Activated naive CD4-positive, alpha-beta T cell treated with anti-CD3 and anti-CD28 coated beads, Interleukin-2, amount 10 ng/mL, durations not matched to agents 7 days and 5 days (primary cell): ENCODE measurements around the gene ABLIM2.
"Not testable (repeated sequence)": the region's sequence is repeated elsewhere in the genome, so short reads cannot be mapped to it uniquely, and the experiment has no call there.

ENCODE experiments used
- CTCF ChIA-PET: fragments of 350-600 bp; sonication (Branson Sonifier 250); formaldehyde crosslinking; loops from one replicate; lab custom pipeline; 2021; ENCODE audit warnings: antibody characterized with exemption; lab: Charles Lee
- DNase-seq: peaks from one replicate; pipeline ENCODE4 v3.0.0-alpha.2; 2020
- H3K27ac Mint-ChIP-seq: one replicate; pipeline ENCODE4 v1.8.0; 2021; ENCODE audit warnings: mild to moderate bottlenecking, moderate library complexity, mixed read lengths
- H3K27me3 Mint-ChIP-seq: one replicate; pipeline ENCODE4 v1.8.0; 2021; ENCODE audit warnings: mild to moderate bottlenecking, mixed read lengths
- H3K36me3 Mint-ChIP-seq: one replicate; pipeline ENCODE4 v1.8.0; 2021; ENCODE audit warnings: mixed read lengths
- H3K4me1 Mint-ChIP-seq: one replicate; pipeline ENCODE4 v1.8.0; 2021; ENCODE audit warnings: mixed read lengths
- H3K4me3 Mint-ChIP-seq: one replicate; pipeline ENCODE4 v1.8.0; 2021; ENCODE audit warnings: mild to moderate bottlenecking, moderate library complexity, mixed read lengths
- H3K9me3 Mint-ChIP-seq: one replicate; pipeline ENCODE4 v1.8.0; 2021; ENCODE audit warnings: mixed read lengths

ABLIM2 gene

DNA sequence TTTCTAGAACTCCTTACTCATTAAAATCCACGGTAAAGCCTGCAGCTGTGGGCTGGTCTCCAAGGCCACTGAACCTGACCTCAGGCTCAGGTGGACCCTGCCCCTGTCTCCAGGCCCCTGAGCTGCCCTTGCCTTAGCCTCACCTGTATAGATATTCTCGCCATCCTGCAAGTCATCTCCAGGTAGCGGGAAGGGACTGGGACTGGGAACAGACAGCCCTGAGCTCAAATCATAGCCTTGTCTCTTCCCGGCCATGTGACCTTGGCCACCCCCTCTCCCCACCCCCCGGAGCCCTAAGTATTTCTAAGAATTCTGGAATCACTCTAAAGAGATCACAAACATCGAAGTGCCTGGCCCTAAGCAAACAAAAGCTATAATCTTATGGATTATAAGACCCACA is 17.7 kb downstream of the ABLIM2 start:
- no peak for DNase-seq
- peaks cover 7% of the 10 kb centered on the region for H3K9me3 Mint-ChIP-seq
- H3K4me3 Mint-ChIP-seq: no peak overlapping the region
- no peaks in the 10 kb centered on the region for H3K4me1 Mint-ChIP-seq
- H3K36me3 Mint-ChIP-seq: no peaks in the 10 kb centered on the region
- CTCF ChIA-PET: no interaction called here
- H3K27me3 Mint-ChIP-seq: peaks cover 28% of the 10 kb centered on the region
- no peak overlapping the region for H3K27ac Mint-ChIP-seq

DNA sequence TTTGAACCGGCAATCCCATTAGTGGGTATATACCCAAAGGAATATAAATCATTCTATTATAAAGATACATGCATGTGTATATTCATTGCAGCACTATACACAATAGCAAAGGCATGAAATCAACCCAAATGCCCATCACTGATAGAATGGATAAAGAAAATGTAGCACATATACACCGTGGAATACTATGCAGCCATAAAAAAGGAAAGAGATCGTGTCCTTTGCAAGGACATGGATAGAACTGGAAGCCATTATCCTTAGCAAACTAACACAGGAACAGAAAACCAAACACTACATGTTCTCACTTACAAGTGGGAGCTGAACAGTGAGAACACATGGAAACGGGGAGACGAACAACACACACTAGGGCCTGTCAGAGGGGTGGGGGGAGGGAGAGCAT is 18.9 kb downstream of the ABLIM2 start:
- H3K27ac Mint-ChIP-seq, CTCF ChIA-PET: not testable (repeated sequence)

DNA sequence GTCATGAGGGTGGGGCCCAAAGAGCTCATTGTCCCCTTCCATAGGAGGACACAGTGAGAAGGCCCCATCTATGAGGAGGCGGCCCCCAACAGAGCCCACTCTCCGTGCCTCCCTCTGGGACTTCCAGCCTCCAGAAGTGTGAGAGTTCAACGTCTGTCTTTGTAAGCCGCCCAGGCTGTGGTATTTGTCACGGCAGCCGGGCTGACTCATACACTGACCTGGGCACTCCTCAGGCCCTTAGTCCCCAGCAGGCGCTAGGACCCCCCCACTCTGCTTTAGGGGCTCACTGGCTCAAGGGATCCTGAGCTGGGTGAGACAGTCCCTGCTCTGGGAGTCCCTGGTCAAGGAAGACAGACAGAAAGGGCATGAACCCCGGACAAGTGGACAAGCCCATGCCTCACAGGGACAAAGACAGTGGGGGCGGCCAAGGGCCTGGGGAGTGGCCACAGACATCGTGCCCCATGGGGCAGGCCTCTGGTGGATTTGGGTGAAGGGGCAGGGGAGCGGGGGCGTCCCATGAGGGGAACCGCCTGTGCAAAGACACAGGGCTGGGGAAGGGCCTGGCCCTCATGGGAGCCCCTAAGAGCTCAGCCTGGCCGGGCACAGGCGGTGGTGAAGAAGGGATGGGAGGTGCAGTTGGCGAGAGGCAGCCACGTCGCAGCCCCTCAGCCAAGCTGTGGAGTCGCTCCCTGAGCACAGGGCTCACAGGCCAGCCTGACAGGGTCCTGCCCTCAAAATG is 21.5 kb downstream of the ABLIM2 start:
- Mint-ChIP-seq H3K27me3 (peaks cover 2% of the 10 kb centered on the region), H3K9me3 (peaks cover 7% of the 10 kb centered on the region), H3K27ac (no peak overlapping the region), H3K36me3 (no peaks in the 10 kb centered on the region), H3K4me1 (no peaks in the 10 kb centered on the region), H3K4me3 (no peak overlapping the region)
- CTCF ChIA-PET: no interaction called here
- no peak for DNase-seq

More for the DNA sequence above, 18.9 kb downstream of the ABLIM2 start:
- H3K9me3 Mint-ChIP-seq, DNase-seq, H3K4me1 Mint-ChIP-seq, H3K4me3 Mint-ChIP-seq, H3K36me3 Mint-ChIP-seq: not testable (repeated sequence)
- H3K27me3 Mint-ChIP-seq: peaks cover 17% of the 10 kb centered on the region

DNA sequence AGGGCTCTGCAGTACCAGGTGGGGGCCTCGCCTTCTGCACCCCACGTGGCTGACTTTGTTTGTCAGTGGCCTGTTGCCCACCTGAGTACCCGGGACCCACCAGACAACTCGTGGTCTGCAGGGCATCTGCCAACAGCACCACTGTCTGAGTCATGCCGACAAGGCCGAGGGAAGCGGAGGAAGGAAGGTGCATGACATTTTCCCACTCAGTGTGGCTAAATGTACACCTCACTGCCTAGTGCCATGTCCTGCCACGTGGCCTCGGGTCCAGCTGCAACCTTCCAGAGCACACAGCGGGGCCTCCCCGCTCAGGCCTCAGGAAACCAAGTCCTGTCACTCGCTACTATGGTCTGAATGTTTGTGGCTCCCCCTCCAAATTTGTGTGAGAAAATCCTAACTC is 22.1 kb downstream of the ABLIM2 start:
- no peak overlapping the region for H3K27ac Mint-ChIP-seq
- peaks cover 7% of the 10 kb centered on the region for H3K9me3 Mint-ChIP-seq
- H3K27me3 Mint-ChIP-seq: no peaks in the 10 kb centered on the region
- no peaks in the 10 kb centered on the region for H3K4me1 Mint-ChIP-seq
- H3K4me3 Mint-ChIP-seq: no peak overlapping the region
- CTCF ChIA-PET: no interaction called here
- DNase-seq: no peak
- no peaks in the 10 kb centered on the region for H3K36me3 Mint-ChIP-seq

DNA sequence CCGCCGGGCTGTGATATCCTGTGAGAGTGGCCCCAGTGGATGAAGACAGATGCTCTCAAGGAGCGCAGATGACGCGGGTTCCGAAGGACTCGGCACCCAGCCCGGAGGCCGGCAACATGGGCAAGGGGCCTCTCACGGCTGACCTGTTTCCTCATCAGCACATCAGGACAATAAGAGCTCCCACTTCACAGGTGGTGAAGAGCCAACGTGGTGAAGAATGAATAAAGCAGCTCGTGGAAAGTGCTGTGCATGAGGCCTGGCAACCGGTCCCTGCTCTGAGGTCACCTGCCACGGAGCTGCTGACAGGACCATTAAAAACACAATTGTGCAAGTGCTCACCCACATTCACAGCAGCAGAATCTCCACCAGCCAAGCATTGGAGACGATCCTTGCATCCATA is 22.9 kb downstream of the ABLIM2 start:
- no peaks in the 10 kb centered on the region for H3K4me1 Mint-ChIP-seq
- H3K36me3 Mint-ChIP-seq: no peaks in the 10 kb centered on the region
- CTCF ChIA-PET: no interaction called here
- H3K4me3 Mint-ChIP-seq: no peak overlapping the region
- H3K27me3 Mint-ChIP-seq: no peaks in the 10 kb centered on the region
- H3K27ac Mint-ChIP-seq: no peak overlapping the region
- DNase-seq: no peak
- H3K9me3 Mint-ChIP-seq: peaks cover 7% of the 10 kb centered on the region

DNA sequence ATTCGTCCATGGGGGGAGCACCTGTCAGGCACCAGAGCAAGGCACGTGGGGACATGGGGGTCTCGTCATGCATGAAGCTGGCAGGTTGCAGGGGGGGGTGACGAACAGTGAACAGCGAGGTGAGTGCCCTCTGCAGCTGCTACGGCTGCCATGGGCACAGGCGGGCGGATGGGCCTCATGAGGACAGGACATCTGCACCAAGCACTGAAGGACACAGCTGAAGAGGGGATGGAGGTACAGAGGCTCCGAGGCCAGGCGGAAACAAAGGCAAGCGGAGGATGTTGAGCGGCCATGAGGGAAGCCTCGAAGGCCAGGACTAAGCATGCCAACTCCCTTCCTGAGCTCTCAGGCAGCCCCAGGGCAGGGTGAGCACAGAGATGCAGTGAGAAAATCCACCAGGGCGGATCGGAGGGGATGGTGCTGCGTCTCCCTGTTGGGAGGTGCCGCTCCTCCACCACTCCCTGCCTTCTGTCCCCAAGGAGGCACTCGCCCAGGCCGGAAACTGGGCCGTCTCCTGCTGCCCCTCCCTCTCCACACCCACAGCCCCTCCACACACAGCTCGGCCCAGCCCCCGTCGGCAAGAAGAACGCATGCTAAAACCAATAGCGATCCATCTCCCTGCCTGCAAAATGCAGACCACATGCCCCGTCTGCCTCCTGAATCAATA is 24.6 kb downstream of the ABLIM2 start:
- Mint-ChIP-seq H3K36me3 (no peaks in the 10 kb centered on the region), H3K4me3 (no peak overlapping the region), H3K4me1 (no peaks in the 10 kb centered on the region), H3K9me3 (no peaks in the 10 kb centered on the region), H3K27me3 (no peaks in the 10 kb centered on the region), H3K27ac (no peak overlapping the region)
- CTCF ChIA-PET: no interaction called here
- no peak for DNase-seq

DNA sequence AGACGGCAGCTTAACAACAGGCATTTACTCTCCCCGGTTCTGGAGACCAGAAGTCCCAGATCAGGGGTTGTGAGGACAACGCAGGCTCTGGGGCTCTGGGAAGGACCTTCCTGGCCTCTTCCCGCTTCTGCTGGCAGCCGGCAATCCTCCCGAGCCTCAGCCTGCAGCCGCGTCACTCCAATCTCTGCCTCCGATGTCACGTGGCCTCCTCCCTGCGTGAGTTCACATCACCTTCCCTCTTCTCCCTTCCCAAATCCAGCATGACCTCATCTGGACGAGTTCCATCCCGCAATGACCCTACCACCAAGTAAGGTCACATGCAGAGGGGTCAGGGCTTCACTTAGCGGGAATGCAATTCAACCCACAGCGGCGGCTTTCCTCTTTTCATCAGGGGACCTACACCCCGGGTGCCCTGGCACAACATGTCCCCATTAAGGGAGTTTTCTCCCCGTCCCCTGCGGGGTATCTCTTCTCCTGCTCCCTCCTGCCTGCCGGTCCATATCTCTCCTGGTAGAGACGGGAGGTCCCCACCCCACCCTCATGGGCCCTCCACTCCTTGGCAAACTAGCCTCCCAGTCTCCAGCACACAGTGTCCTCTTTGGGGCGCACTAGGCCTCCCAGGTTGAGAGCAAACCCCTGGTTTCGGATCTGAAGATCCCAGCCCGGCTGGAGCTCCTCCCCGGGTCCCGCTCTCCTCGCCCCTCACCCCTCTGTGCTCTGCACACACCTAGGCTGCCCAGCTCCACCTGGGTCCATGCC is 25.5 kb downstream of the ABLIM2 start:
- no peak overlapping the region for H3K4me3 Mint-ChIP-seq
- no peaks in the 10 kb centered on the region for H3K36me3 Mint-ChIP-seq
- CTCF ChIA-PET: no interaction called here

DNA sequence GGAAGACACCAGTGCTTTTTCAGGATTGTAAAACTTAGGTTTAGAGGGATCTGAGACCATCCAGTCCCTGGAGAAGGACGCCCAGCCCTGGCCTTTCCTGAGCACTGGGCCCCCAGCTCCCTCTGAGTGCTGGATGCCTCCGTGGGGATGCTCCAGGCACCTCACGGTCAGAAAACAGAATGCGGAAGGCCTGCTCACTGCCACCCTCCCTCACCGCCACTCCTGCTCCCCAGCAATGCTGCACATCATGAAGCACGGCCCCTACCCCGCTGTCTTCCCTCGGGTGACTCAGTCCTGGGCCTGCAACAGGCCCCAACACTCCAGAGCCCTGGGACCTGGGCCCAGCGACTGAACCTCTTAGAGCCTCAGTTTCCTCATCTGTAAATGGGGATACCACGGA is 26.2 kb downstream of the ABLIM2 start:
- Mint-ChIP-seq H3K9me3 (no peaks in the 10 kb centered on the region), H3K4me1 (no peaks in the 10 kb centered on the region), H3K4me3 (no peak overlapping the region), H3K36me3 (no peaks in the 10 kb centered on the region), H3K27ac (no peak overlapping the region), H3K27me3 (no peaks in the 10 kb centered on the region)
- DNase-seq: no peak
- CTCF ChIA-PET: no interaction called here

More for the DNA sequence above, 25.5 kb downstream of the ABLIM2 start:
- H3K9me3 Mint-ChIP-seq: no peaks in the 10 kb centered on the region
- DNase-seq: no peak
- H3K4me1 Mint-ChIP-seq: no peaks in the 10 kb centered on the region
- no peaks in the 10 kb centered on the region for H3K27me3 Mint-ChIP-seq
- H3K27ac Mint-ChIP-seq: no peak overlapping the region

DNA sequence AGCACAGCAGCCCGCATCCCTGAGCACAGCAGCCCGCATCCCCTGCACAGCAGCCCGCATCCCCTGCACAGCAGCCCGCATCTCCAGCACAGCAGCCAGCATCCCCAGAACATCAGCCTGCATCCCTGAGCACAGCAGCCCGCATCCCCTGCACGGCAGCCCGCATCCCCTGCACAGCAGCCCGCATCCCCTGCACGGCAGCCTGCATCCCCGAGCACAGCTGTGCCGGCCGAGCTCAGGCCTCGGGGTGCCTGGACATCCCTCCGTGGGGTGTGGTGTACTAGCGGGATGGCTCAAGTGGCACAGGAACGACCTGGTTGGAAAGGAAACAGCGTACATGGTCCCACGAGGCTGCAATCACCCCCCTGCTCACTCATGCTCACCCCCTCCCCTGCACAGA is 26.8 kb downstream of the ABLIM2 start:
- Mint-ChIP-seq H3K4me3 (no peak overlapping the region), H3K4me1 (no peaks in the 10 kb centered on the region), H3K9me3 (no peaks in the 10 kb centered on the region), H3K27ac (no peak overlapping the region), H3K27me3 (no peaks in the 10 kb centered on the region), H3K36me3 (no peaks in the 10 kb centered on the region)
- no peak for DNase-seq
- CTCF ChIA-PET: no interaction called here

DNA sequence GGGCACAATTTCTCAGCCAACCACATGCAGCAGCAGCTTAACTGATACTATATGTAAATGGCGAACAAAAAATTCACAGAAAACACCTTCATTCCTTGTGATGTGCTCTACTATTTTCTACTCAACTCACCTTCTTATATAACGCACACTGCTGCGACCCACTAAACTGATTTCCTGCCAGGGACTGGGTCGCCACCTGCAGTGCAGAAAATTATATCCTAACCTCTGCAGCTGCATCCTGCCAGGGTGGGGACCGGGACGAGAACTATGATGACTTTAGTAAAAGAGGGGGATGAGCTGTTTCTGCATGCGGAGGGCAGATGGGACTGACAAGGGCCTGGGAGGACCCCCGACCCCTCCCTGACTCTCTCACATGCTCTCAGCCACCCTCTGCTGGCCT is 27.4 kb downstream of the ABLIM2 start:
- H3K4me1 Mint-ChIP-seq: no peaks in the 10 kb centered on the region

DNA sequence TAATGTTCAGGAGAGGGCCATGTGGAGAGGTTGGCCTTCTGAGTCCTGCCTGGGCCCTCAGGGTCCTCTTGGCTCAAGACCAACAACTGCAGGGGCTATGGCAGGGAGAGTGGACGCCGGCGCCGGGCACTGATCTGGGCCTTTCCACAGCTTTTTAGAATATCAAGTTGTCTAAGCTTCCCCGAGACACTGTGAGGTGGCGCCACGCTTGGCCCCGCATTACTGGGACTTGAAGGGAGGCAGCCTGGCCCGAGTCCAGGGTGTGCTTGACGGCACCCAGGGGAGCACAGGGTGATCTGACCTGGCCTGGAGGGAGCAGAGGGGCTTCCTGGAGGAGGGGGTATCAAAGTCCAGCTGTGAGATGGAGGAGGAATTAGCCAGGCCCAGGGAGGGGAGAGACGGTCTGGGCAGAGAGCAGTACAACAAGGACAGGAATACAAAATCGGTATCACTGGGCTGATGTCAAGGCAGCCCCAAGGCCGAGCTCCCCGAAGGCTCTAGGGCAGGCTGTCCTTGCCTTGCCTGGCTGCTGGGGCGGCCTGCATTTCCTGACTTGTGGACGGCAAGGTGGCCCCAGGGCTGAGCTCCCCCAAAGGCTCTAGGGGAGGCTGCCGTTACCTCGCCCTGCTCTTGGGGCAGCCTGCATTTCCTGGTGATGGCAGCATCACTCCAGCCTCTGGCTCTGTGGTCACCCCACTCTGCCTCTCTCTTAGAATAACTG is 28.1 kb downstream of the ABLIM2 start:
- H3K27ac Mint-ChIP-seq: no peak overlapping the region
- H3K36me3 Mint-ChIP-seq: no peaks in the 10 kb centered on the region
- H3K9me3 Mint-ChIP-seq: no peaks in the 10 kb centered on the region
- no peak for DNase-seq
- H3K4me1 Mint-ChIP-seq: no peaks in the 10 kb centered on the region
- CTCF ChIA-PET: no interaction called here
- no peak overlapping the region for H3K4me3 Mint-ChIP-seq
- no peaks in the 10 kb centered on the region for H3K27me3 Mint-ChIP-seq

More for the DNA sequence above, 27.4 kb downstream of the ABLIM2 start:
- no peaks in the 10 kb centered on the region for H3K27me3 Mint-ChIP-seq
- H3K9me3 Mint-ChIP-seq: no peaks in the 10 kb centered on the region
- H3K4me3 Mint-ChIP-seq: no peak overlapping the region
- DNase-seq: no peak
- no peak overlapping the region for H3K27ac Mint-ChIP-seq
- CTCF ChIA-PET: no interaction called here
- no peaks in the 10 kb centered on the region for H3K36me3 Mint-ChIP-seq

DNA sequence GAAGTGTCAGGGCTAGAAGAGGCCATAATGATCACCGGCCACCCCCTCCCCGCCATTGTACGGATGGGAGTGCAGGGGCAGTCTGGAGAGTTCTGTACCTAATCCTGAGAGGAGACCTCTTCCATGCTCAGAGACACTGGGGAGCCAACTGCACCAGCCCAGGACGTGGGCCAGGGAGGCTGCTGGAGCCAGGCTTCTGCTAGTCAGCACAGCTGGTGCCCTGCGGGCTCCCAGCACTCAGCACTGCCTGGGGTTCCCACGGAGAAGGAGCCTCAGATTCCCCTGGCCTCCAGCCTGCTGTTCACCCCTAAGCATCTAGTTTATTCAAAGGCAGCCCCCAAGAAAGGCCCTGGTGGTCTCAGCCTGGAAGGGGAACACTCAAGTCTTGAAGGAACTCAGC is 28.8 kb downstream of the ABLIM2 start:
- no peaks in the 10 kb centered on the region for H3K9me3 Mint-ChIP-seq
- no peaks in the 10 kb centered on the region for H3K4me1 Mint-ChIP-seq
- CTCF ChIA-PET: no interaction called here
- no peaks in the 10 kb centered on the region for H3K36me3 Mint-ChIP-seq
- DNase-seq: no peak
- H3K4me3 Mint-ChIP-seq: no peak overlapping the region
- H3K27ac Mint-ChIP-seq: no peak overlapping the region
- no peaks in the 10 kb centered on the region for H3K27me3 Mint-ChIP-seq

DNA sequence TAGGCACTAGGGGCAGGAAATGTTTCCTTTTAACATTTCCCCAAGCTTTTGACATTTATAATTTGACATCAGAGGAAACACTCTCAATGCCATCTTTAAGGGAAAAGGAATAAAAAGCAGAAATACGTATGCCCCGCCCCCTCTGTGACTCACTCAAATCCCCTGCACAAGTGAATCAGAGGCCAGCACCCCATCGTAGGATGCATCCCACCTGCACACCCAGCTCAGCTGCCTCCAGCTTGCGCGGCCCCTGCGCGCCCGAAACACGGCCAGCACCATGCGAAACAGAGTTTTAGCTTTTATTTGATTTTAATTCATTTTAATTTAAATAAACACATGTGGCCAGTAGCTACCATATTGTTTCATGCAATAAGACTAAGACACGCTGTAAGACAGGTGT is 29.5 kb downstream of the ABLIM2 start:
- H3K36me3 Mint-ChIP-seq: no peaks in the 10 kb centered on the region

DNA sequence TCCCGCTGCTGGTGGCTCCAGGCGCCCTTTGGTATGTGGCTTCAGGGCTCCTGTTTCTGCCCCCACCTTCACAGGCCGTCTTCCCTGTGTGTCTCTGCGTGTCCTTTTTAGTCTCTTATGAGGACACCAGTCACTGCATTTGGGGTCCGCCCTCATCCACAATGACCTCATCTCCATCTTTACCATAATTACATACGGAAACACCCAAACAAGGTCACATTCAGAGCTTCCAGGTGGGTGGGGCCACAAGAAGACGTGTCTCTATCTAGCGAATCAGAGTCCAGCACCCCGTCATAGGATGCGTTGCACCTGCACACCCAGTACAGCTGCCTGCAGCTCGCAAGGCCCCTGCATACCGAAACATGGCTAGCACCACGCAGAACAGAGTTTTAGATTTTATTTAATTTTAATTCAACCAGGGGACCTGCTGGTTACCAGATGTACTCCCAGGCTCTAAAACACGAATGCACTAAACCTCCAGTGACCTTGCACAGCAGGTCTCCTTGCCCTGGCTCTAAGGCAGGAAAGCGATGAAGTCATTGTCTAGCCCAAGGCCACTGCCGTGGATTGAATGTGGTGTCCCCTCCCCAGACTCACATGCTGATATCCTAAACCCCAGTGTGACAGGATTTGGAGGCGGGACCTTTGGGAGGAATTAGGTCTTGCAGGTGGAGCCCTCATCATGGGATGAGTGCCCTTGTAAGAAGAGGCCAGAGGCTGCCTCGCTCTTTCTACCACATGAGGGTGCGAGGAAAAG is 30.3 kb downstream of the ABLIM2 start:
- H3K27ac Mint-ChIP-seq: no peak overlapping the region
- no peaks in the 10 kb centered on the region for H3K36me3 Mint-ChIP-seq
- H3K4me3 Mint-ChIP-seq: no peak overlapping the region
- H3K27me3 Mint-ChIP-seq: no peaks in the 10 kb centered on the region
- CTCF ChIA-PET: no interaction called here
- H3K9me3 Mint-ChIP-seq: no peaks in the 10 kb centered on the region
- no peaks in the 10 kb centered on the region for H3K4me1 Mint-ChIP-seq
- no peak for DNase-seq

More for the DNA sequence above, 29.5 kb downstream of the ABLIM2 start:
- CTCF ChIA-PET: no interaction called here
- no peaks in the 10 kb centered on the region for H3K4me1 Mint-ChIP-seq
- no peaks in the 10 kb centered on the region for H3K27me3 Mint-ChIP-seq
- no peak for DNase-seq
- no peak overlapping the region for H3K4me3 Mint-ChIP-seq
- H3K9me3 Mint-ChIP-seq: no peaks in the 10 kb centered on the region
- no peak overlapping the region for H3K27ac Mint-ChIP-seq
